ENCODE measurements around the gene PDLIM4.

DNA sequence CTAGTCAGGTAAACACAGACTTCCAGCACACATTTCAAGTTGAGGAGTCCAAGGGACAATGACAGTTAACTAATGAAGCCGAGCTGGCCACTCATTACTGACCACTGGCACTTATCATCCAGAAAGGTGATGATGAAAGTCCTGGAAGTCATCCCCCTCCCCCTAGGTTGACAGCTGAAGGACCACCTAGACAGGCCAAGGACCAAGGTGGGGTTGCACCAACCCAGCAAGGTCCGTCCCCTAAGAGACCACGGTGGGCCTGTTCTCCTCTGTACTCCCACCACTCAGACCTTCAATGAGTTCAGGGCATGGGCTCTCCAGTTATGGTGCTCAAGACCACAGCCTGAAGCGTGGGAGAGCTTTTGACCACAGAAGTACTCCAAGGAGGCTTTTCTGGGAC lies 43.0 kb upstream of the PDLIM4 start:
- TF ChIP-seq POLR2A (IDR thresholded peaks at IDR 0.05; ENCODE audit: low read depth, low read length) (no peak), POLR2AphosphoS5 (IDR thresholded peaks at IDR 0.05; ENCODE audit: low read depth, low read length) (no peak)

All from GM12892 (cell line).